Coronary artery (tissue), 2 donors: Measurements from ENCODE around the gene CRIP2.

Source experiments
- DNase-seq: peaks from one replicate; pipeline ENCODE4 v3.0.0-alpha.2; 2017; ENCODE audit warnings: low spot score
- H3K27ac ChIP-seq, 2 donors: fragments of 200-600 bp; sonication (generic); one replicate each; pipeline ENCODE4 v1.5.1; 2016 to 2019
- H3K4me3 ChIP-seq: fragments of 200-600 bp; sonication (generic); 2 replicates; pipeline ENCODE4 v1.5.1; 2016; ENCODE audit warnings: mild to moderate bottlenecking, moderate library complexity
- TF ChIP-seq, protein P1 (sequence below): fragments of 200-600 bp; sonication (generic); IDR thresholded peaks from one replicate; pipeline ENCODE4 v1.5.1; 2019; ENCODE audit warnings: antibody characterized with exemption

Gene CRIP2

DNA sequence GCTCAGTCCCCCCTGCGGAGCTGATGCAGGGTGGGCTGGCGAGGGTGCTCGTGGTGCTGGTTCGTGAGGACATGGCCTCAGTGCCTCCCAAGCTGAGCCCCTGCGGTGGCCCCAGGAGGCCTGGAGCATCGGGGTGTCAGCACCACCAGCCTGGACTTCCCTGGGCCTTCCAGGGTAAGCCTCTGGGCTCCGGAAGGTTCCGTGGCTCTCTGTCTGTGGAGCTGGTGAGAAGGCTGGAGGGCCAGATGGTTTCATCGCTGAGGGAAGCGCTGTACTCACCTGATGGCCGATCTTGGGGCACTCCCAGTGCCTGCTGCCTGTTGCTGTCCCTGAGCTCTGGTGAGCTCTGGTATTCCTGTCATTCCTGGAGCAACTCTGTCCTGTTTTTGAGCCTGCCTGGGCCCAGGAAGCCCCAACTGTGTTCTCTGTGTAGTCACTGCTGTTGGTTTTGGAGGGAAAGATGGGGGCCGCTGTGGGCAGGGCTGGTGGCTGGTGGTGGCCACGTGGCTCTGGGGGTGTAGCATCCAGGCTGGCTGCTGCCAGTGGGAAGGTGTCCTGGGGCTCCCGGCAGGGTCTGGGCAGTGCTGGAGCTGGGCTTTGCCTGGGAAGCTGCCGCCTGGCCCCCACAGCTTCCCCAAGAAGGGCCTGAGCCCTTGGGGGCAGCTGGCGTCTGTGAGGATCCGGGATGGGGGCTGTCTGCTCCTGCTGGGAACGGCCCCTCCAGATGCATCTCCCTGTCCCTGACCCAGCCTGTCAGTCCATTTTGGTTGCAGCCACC lies 36.7 kb upstream of the CRIP2 start:
- no peak overlapping the region for H3K27ac ChIP-seq
- DNase-seq, result no peak
- TF ChIP-seq, protein P1, sequence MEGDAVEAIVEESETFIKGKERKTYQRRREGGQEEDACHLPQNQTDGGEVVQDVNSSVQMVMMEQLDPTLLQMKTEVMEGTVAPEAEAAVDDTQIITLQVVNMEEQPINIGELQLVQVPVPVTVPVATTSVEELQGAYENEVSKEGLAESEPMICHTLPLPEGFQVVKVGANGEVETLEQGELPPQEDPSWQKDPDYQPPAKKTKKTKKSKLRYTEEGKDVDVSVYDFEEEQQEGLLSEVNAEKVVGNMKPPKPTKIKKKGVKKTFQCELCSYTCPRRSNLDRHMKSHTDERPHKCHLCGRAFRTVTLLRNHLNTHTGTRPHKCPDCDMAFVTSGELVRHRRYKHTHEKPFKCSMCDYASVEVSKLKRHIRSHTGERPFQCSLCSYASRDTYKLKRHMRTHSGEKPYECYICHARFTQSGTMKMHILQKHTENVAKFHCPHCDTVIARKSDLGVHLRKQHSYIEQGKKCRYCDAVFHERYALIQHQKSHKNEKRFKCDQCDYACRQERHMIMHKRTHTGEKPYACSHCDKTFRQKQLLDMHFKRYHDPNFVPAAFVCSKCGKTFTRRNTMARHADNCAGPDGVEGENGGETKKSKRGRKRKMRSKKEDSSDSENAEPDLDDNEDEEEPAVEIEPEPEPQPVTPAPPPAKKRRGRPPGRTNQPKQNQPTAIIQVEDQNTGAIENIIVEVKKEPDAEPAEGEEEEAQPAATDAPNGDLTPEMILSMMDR, result no peak
- no peak overlapping the region for H3K4me3 ChIP-seq

DNA sequence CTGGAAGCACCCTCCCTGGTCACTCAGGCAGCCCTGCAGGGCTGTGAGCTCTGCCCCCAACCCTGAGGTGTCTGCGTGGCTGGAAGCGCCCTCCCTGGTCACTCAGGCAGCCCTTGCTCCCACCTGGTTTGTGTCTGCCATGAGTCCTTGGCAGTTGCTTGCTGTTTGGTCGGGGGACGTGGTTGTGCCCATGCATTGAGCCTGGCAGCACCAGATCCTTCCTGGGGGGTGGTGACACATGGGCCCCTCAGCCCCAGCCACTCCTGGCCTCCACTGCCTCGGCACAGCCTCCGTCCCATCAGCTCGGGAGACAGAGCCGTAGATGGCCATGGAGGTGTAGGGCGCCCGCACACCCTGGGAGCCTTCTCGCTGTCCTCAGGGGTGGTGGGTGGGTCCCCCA lies 35.4 kb upstream of the CRIP2 start:
- Histone ChIP-seq H3K27ac (no peak overlapping the region), H3K4me3 (no peak overlapping the region)
- no peak for DNase-seq
- TF ChIP-seq, protein P1, result no peak

DNA sequence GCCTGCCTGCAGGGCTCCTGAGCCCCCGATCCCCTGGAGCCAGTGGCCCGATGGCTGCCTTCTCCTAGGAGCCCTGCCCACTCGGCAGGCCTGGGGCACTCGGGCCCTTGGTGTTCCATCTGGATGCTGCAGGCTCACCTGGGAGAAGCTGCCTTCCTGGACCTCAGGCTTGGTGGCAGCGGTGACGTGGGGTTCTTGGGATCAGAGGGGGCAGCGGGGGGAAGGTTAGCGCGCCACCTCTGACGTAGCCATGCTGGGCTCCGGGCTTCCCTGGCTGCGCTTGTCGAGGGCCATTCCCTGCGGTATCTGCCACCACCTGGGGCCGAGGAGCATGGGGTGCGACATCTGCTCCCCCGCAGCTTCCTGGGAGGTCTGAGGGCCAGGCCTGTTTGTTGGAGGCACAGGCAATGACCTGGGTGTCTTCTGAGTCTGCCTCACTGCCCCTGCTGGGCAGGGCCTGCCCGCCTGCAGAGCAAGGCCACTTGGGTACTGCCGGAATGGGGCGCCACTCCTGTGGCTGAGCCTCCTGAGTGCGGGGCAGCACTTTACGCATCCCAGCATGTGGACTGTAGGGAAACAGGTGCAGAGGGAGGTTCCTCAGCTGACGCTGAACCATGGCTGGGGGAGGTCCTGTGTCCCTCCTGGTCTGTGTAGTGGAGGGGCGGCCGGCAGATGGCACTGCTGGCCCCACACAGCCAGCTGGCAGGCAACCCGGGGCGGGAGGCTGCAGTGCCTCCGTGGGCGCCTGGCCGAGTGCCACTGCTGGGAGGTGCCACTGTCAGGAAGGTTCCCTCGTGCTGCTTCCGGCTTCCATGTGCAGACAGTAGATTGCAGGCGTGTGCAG lies 34.7 kb upstream of the CRIP2 start:
- H3K27ac ChIP-seq, result no peak overlapping the region
- DNase-seq, result no peak
- H3K4me3 ChIP-seq, result no peak overlapping the region
- TF ChIP-seq, protein P1, result no peak

DNA sequence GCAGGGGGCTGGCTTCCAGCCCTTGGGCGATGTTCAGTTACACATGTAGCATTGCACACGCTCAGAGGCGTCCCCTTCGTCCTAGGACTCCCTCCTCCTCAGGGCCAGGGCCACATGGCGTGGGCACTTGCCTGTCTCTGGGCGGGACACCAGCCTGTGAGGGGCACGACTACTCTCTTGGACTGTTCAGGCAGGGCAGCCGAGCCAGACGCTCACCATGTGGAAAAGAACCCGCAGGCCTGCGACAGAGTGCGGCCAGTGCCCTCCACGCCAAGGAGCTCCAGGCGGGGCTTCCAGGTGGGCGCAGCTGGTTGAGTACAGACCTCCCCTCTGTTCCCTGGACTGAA lies 34.1 kb upstream of the CRIP2 start:
- Histone ChIP-seq H3K27ac (no peak overlapping the region), H3K4me3 (no peak overlapping the region)
- TF ChIP-seq, protein P1, result no peak
- no peak for DNase-seq

DNA sequence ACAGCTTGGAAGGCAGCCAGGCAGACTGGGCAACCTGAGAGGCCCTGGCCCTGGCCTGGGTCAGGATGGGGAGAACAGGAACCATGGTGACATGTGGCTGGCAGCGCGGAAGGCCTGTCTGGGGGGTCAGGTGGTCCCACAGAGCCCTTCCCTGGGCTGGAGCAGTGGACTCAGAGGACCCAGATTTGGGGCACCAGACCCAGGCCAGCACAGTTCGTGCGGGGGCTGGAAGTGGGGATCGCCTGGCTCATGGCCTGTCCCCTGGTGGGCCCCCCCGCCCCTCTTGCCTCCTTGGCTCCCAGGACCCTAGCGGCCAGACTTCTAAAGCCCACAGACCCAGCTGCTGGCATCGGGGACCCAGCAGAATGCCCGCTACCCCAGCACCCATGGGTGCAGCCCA lies 33.6 kb upstream of the CRIP2 start:
- TF ChIP-seq, protein P1, result no peak
- no peak overlapping the region for H3K27ac ChIP-seq
- no peak overlapping the region for H3K4me3 ChIP-seq
- DNase-seq, result no peak

DNA sequence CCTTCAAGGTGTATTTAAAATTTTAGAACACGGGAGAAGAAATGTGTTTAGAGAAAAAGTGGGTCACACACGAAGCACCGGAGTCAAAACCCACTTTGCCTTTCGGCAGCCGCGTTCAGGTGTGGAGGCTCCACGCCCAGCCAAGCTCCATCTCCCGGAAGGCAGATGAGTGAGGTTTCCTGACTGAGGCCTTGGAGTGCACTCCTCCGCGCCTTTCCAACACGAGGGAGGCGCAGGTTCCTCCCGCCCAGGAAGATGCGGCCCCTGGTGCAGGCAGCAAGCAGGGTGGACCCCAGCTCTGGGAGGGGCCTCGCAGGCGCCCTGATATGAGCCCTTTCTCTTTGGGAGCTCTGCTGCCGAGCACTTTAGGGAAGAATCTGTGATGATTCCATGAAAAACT lies 32.5 kb upstream of the CRIP2 start:
- Histone ChIP-seq H3K4me3 (no peak overlapping the region), H3K27ac (no peak overlapping the region)
- no peak for DNase-seq
- TF ChIP-seq, protein P1, result no peak
